Neuron (in vitro differentiated cells): ENCODE data around the gene IBA57.

Experiments
- H2AFZ ChIP-seq: one replicate; pipeline ENCODE4 v1.6.1; 2013; ENCODE audit warnings: low read depth, mild to moderate bottlenecking, inconsistent platforms, low read length, moderate library complexity
- H3K27me3 ChIP-seq: one replicate; pipeline ENCODE4 v1.6.1; 2013; ENCODE audit warnings: low read length; ENCODE audit not compliant: insufficient read depth
- H3K36me3 ChIP-seq: one replicate; pipeline ENCODE4 v1.6.1; 2013; ENCODE audit warnings: low read length; ENCODE audit not compliant: insufficient read depth
- H3K4me1 ChIP-seq: one replicate; pipeline ENCODE4 v1.6.1; 2013; ENCODE audit warnings: low read length; ENCODE audit not compliant: insufficient read depth
- H3K4me3 ChIP-seq: 2 replicates; pipeline ENCODE4 v1.5.1; 2013; ENCODE audit warnings: mild to moderate bottlenecking, low read length, moderate library complexity
- H3K9me3 ChIP-seq: one replicate; pipeline ENCODE4 v1.6.1; 2013; ENCODE audit warnings: low read length

The IBA57 gene

DNA sequence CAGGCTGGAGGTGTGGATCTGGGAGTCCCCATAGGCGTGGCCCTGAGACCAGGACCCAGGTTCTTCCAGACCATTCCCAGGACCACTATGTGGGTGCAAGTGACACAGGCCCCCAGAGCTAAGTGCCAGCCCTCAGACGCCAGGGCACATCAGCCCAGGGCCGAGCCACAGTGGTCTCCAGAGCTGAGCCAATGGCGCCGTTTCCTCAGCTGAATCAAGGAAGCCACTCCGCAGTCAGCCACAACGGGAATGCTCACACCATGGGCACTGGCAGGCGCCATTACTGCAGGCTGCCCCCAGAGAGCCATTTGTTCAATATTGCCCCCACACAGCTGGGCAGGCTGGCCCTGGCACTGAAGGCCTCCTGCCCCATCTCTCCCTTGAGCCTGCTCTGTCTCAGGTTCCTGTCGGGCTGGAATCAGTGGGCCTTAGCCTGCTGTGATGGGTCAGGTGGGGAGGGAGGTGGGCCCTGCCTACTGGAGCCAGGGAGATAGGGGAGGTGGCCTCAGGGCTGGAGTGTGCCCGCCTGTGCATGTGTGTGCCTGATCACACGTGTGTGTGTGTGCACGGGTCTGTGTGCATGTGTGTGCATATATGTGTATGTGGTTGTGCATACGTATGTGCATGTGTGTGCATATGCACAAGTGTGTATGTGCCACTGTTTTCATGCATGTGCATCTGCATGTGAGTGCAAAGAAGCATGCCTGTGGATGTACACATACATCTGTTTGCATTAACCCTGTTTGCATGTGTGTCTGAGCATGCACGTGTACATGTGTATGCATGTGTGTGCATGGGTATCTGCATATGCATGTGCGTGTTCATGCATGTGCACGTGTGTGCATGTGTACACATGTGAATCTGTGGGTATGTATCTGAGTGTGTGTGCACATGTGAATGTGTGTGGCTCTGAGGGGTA is 9.7 kb upstream of the IBA57 start:
- no peaks in the 10 kb centered on the region for H3K27me3 ChIP-seq
- H3K4me1 ChIP-seq = no peaks in the 10 kb centered on the region
- H3K36me3 ChIP-seq = no peaks in the 10 kb centered on the region
- no peak overlapping the region for H3K4me3 ChIP-seq
- H2AFZ ChIP-seq = no peak overlapping the region
- H3K9me3 ChIP-seq = no peaks in the 10 kb centered on the region

DNA sequence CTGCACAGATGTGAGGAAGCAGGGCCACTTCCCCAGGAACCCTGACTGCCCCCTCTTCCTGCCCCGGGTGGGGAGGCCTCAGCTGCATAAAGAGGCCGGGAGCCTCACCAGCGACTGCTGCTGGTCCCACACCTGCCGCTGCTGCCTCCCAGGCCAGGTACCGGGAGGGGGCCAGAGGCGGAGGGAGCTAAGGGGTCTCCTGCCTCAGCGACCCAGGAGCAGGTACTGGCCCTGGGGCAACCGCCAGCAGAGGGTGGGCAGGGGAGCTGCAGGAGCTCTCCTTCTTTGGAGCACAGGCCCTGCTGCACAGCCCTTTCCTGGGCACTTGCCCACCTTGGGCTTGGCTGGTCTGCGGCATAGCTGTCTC is 9.1 kb upstream of the IBA57 start:
- Histone ChIP-seq H3K4me1 (no peaks in the 10 kb centered on the region), H3K27me3 (no peaks in the 10 kb centered on the region), H3K4me3 (no peak overlapping the region), H2AFZ (no peak overlapping the region), H3K36me3 (no peaks in the 10 kb centered on the region), H3K9me3 (no peaks in the 10 kb centered on the region)

DNA sequence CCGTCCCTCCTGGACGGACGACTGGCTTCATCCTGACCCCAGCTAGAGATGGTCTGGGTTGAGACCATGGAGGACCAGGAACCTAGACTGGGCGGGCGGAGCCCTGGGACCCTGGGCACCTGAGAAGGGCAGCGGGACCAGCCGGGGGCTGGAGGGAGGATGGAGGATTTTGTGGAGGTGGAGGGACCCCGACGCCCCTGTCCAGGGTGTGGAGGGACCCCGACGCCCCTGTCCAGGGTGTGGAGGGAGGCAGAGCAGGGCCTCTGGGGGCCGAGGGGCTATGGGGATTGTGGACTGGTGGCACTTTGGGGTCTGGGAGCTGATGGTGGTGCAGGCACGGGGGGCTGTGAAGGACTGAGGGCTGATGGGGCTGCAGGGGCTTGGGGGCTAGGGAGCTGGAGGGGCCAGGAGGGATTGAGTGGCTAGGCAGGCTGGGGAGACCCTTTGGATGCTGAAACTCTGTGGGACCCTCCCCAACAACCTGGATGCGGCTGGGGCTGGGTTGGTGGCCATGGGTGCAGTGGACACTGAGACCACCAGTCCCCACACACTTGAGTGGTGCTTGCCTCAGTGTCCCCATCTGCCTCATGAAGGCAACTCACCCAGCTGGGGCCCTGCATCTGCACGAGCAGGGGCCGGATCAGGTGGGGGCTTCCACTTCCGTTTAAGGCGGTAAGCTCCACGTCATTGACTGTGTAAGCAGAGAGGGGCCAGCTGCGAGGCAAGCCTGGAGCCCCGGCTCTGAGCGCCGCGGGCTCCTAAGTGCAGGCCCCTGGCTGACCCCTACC is 8.5 kb upstream of the IBA57 start:
- H3K27me3 ChIP-seq = no peaks in the 10 kb centered on the region
- H3K9me3 ChIP-seq = no peaks in the 10 kb centered on the region
- H3K4me1 ChIP-seq = no peaks in the 10 kb centered on the region
- H2AFZ ChIP-seq = no peak overlapping the region
- no peak overlapping the region for H3K4me3 ChIP-seq
- H3K36me3 ChIP-seq = no peaks in the 10 kb centered on the region

DNA sequence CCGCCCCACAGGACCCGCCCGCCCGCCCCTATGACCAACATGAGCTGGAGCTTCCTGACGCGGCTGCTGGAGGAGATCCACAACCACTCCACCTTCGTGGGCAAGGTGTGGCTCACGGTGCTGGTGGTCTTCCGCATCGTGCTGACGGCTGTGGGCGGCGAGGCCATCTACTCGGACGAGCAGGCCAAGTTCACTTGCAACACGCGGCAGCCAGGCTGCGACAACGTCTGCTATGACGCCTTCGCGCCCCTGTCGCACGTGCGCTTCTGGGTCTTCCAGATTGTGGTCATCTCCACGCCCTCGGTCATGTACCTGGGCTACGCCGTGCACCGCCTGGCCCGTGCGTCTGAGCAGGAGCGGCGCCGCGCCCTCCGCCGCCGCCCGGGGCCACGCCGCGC is 7.9 kb upstream of the IBA57 start:
- Histone ChIP-seq H3K27me3 (no peaks in the 10 kb centered on the region), H3K9me3 (no peaks in the 10 kb centered on the region), H3K36me3 (no peaks in the 10 kb centered on the region), H2AFZ (no peak overlapping the region), H3K4me1 (no peaks in the 10 kb centered on the region), H3K4me3 (no peak overlapping the region)

DNA sequence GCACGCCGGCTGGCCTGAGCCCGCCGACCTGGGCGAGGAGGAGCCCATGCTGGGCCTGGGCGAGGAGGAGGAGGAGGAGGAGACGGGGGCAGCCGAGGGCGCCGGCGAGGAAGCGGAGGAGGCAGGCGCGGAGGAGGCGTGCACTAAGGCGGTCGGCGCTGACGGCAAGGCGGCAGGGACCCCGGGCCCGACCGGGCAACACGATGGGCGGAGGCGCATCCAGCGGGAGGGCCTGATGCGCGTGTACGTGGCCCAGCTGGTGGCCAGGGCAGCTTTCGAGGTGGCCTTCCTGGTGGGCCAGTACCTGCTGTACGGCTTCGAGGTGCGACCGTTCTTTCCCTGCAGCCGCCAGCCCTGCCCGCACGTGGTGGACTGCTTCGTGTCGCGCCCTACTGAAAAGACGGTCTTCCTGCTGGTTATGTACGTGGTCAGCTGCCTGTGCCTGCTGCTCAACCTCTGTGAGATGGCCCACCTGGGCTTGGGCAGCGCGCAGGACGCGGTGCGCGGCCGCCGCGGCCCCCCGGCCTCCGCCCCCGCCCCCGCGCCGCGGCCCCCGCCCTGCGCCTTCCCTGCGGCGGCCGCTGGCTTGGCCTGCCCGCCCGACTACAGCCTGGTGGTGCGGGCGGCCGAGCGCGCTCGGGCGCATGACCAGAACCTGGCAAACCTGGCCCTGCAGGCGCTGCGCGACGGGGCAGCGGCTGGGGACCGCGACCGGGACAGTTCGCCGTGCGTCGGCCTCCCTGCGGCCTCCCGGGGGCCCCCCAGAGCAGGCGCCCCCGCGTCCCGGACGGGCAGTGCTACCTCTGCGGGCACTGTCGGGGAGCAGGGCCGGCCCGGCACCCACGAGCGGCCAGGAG is 7.2 kb upstream of the IBA57 start:
- no peaks in the 10 kb centered on the region for H3K36me3 ChIP-seq
- no peaks in the 10 kb centered on the region for H3K4me1 ChIP-seq
- no peaks in the 10 kb centered on the region for H3K27me3 ChIP-seq
- no peak overlapping the region for H3K4me3 ChIP-seq
- H2AFZ ChIP-seq = no peak overlapping the region
- H3K9me3 ChIP-seq = no peaks in the 10 kb centered on the region

DNA sequence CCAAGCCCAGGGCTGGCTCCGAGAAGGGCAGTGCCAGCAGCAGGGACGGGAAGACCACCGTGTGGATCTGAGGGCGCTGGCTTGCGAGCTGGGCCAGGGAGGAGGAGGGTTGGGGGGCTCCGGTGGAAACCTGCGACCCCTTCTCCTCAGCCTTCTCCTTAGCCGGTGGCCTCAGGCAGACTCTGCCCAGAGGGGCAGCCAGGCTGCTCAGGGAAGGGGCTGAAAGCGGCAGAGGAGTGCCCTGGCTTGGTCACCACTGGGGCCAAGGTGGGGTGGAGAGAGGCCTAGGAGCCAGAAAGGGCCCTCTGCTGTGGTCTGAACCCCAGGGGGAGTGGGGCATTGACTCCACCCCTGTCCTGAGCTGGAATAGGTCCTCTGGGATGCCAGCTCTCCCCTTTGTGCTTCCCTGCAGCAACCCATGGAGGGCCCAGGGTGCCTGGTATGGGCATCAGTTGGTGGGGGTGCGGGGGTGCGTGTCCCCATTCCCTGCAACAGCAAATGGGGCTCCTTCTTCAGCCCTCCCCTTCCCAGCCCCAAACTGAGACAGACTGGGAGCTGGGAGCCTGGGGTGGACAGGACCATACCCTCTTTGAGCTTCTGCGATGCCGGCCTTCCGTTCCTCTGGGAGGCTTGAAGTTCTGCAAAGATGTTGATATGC is 6.5 kb upstream of the IBA57 start:
- H2AFZ ChIP-seq = no peak overlapping the region
- no peak overlapping the region for H3K4me3 ChIP-seq
- H3K9me3 ChIP-seq = no peaks in the 10 kb centered on the region
- no peaks in the 10 kb centered on the region for H3K36me3 ChIP-seq
- H3K27me3 ChIP-seq = no peaks in the 10 kb centered on the region
- no peaks in the 10 kb centered on the region for H3K4me1 ChIP-seq

DNA sequence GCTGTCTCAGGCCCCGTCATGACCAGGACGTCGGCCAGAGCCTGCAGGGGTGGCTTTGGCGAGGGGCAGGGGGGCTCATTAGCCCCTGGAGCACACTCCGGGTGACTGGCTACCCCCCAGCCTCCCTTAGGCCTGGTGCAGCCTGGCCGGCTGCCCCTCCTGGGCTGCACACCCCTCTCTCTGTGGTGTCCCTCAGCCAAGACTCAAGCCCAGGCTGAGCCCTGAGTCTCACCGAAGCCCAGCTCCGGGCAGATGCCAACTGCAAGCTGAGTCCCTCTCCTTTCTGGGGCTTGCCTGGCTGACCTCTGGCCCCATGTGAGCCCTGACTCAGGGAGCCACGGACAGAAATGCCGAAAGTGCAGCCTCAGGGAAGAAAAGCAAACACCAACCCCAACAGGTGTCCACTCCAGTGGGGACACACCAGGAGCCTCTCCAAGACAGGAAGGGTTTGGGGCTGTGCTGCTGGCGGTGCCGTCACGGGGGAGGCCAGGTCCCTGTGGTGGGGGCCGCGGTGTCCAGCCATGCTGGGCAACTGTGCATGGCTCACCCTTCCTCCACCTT is 5.3 kb upstream of the IBA57 start:
- Histone ChIP-seq H3K4me3 (no peak overlapping the region), H3K9me3 (no peaks in the 10 kb centered on the region), H3K36me3 (no peaks in the 10 kb centered on the region), H3K4me1 (peaks cover 2% of the 10 kb centered on the region), H2AFZ (no peak overlapping the region), H3K27me3 (no peaks in the 10 kb centered on the region)

DNA sequence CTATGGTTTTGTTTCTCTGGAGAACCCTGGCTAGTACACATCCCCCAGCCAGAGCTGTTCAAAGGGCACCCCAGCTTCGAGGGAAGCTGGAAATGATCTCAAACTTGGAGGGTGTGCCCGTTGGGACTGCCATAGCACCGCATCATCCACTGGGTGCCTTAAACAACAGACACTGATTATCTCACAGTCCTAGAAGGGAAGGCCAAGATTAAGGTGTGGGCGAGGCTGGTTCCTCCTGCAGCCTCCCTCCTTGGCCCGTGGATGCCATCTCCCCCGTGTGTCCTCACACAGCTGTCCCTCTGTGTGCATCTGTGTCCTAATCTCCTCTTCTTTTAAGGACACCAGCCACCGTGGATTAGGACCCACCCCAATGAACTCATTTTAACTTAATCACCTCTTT is 4.2 kb upstream of the IBA57 start:
- H3K4me1 ChIP-seq = peaks cover 2% of the 10 kb centered on the region
- H3K9me3 ChIP-seq = no peaks in the 10 kb centered on the region
- H3K4me3 ChIP-seq = no peak overlapping the region
- no peaks in the 10 kb centered on the region for H3K36me3 ChIP-seq
- no peaks in the 10 kb centered on the region for H3K27me3 ChIP-seq
- no peak overlapping the region for H2AFZ ChIP-seq

DNA sequence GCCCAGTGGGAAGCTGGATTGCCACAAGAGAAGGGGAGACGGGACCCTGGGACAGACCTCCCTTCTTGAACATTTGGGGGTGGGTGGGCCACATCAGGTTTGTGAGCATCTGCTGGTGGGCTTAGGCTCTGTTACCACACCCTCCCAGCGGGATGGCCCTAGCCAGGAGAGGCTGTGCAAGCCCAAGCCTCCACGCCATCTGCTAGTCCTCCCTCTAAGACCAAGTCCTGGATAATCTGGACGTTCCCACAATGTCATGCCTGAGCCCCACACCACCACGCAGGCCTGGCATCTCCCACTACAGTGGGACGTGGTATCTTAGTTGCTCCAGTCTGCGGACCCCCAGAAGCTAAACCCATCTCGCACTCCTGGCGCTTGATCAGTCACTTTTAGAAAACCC is 3.7 kb upstream of the IBA57 start:
- H3K4me3 ChIP-seq = no peak overlapping the region
- no peaks in the 10 kb centered on the region for H3K27me3 ChIP-seq

DNA sequence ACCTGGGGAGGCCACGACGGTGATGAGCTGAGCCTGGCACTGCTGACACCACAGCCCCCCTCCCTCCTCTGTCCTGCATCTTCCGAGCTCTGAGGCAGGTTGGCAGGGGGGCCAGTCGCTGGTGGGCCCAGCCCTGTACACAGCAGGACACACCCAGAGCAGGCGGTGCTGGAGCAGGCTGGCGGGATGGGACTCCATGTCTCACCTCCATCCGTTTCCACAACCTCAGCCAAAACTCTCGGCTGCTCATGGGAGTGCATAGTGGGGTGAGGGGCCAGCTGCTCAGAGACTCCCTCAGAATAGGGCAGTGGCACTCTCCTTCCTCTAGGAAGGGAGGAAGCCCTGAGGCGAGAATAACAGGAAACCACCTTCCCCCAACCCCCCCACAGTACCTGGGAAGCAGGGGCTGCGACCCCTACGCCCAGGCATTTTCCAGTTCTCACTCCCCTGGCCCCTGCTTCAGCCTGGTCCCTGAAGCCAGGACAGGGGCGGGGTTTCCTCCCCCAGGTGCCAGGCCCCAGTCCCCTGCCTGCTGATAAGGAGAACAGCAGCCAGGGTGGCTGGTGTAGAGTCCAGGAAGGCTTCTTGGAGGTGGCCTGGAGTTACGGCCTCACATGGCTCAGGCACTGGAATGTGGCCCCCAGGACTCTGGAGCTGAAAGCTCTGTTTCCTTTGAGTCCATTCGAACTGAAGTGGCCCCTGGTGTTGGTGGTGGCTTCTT is 3.2 kb upstream of the IBA57 start:
- H2AFZ ChIP-seq = no peak overlapping the region
- no peaks in the 10 kb centered on the region for H3K9me3 ChIP-seq
- H3K27me3 ChIP-seq = no peaks in the 10 kb centered on the region
- H3K4me3 ChIP-seq = no peak overlapping the region
- peaks cover 8% of the 10 kb centered on the region for H3K4me1 ChIP-seq
- no peaks in the 10 kb centered on the region for H3K36me3 ChIP-seq

More for the DNA sequence above, 3.7 kb upstream of the IBA57 start:
- peaks cover 7% of the 10 kb centered on the region for H3K4me1 ChIP-seq
- no peak overlapping the region for H2AFZ ChIP-seq
- no peaks in the 10 kb centered on the region for H3K9me3 ChIP-seq
- no peaks in the 10 kb centered on the region for H3K36me3 ChIP-seq

DNA sequence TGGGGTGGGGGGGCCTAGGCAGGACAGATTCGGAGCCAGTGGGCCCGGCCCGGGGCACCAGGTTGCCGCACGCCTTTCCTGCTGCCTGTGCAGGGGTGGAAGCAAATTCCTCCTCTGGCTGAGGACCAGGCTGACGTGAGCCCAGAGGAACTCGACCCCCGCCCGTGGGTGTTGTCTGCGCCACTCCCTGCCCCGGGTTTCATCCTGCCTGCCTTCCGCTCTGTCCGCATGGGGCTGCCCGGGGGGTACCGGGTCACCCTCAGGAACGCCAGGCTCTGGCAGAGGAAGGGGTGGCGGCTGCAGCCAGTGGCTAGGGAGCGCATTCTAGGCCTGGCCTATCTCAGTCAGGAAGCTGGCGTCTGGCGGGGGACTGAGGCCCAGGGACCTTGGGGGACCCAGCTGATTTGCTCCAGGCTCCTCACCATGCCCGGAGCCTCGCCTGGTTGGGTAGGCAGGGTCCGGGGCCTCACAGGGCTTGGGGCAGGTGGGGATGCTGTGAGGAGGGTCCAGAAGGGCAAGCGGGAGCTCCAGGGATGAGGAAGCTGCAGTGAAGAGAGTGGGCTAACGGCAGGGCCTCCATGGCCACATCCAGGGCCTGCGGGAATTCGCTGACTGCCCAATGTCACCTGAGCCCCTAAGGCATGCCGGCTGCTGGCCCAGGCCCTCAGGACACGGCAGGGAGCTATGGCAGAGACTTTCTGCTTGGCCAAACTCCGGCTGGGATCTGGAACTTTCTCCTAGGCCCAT is 2.4 kb upstream of the IBA57 start:
- Histone ChIP-seq H2AFZ (no peak overlapping the region), H3K36me3 (peaks cover 2% of the 10 kb centered on the region), H3K27me3 (no peaks in the 10 kb centered on the region), H3K9me3 (no peaks in the 10 kb centered on the region), H3K4me3 (no peak overlapping the region), H3K4me1 (peaks cover 8% of the 10 kb centered on the region)
